Thyroid gland (tissue), 4 donors: ENCODE data around the gene SHISA7. TPM values are rescaled to one million over a fixed set of nuclear protein-coding genes. Genes with fewer than 3 reads are reported as not detected.

Experiments
- DNase-seq, 2 donors: peaks; one replicate each; pipeline ENCODE4 v3.0.0-alpha.2; 2019
- H3K27ac ChIP-seq, 3 donors: fragments of 200-600 bp; sonication (generic); 1 replicate in 2 of 3; 2 replicates in 1 of 3; pipeline ENCODE4 v1.5.1; 2016 to 2019; ENCODE audit warnings: mild to moderate bottlenecking in 1 of 3, moderate library complexity in 1 of 3
- H3K27me3 ChIP-seq: fragments of 200-600 bp; sonication (generic); one replicate; pipeline ENCODE4 v1.5.1; 2019
- H3K36me3 ChIP-seq, 2 donors: fragments of 200-600 bp; sonication (generic); one replicate each; pipeline ENCODE4 v1.5.1; 2016 to 2019
- H3K4me1 ChIP-seq, 2 donors: fragments of 200-600 bp; sonication (generic); one replicate each; pipeline ENCODE4 v1.5.1; 2017 to 2019
- H3K4me3 ChIP-seq, 3 donors: fragments of 200-600 bp; sonication (generic); replicated peaks in 1 of 3; 1 replicate in 2 of 3; 2 replicates in 1 of 3; pipeline ENCODE4 v1.5.1; 2016; ENCODE audit warnings: mild to moderate bottlenecking in 1 of 3
- H3K9me3 ChIP-seq: fragments of 200-600 bp; sonication (generic); one replicate; pipeline ENCODE4 v1.5.1; 2017
- CTCF ChIP-seq, 6 experiments: fragments of 200-600 bp in 3 of 6; fragments of 450-650 bp in 3 of 6; sonication (generic) in 3 of 6; IDR thresholded peaks; one replicate each; pipeline ENCODE4 v1.5.1; 2016 to 2019; ENCODE audit warnings: antibody characterized with exemption in 6 of 6, mild to moderate bottlenecking in 2 of 6, inconsistent platforms in 1 of 6, moderate library complexity in 1 of 6
- POLR2A ChIP-seq, 2 donors: fragments of 450-650 bp; IDR thresholded peaks; one replicate each; pipeline ENCODE4 v1.6.1; 2017; ENCODE audit warnings: antibody characterized with exemption in 2 of 2, mild to moderate bottlenecking in 2 of 2, moderate library complexity in 1 of 2
- WGBS, 2 donors: methylation state at CpG; one replicate each; pipeline ENCODE4 v1.1.5; 2017; 5-methylcytosine and 5-hydroxymethylcytosine counted together
- intact Hi-C: fragments of 100-400 bp; cut with DNase I; formaldehyde crosslinking; loops from one replicate; pipeline ENCODE4 v1.15.1; 2023
- total RNA-seq, 4 donors: library from RNA; depleted of rRNA; stranded (reverse); fragments of >200 nt; gene quantifications; one replicate each; pipeline ENCODE4 v1.2.3, GENCODE V29; 2016

The SHISA7 gene
- total RNA-seq, 4 donors from 2014 or later: not detected

GRCh38 chr19:55382522-55383054, 60.5 kb downstream of the SHISA7 start:
- no peak overlapping the region for H3K4me3 ChIP-seq
- DNase-seq: no peak
- peaks cover 28 to 30% of the 10 kb centered on the region in 2 donors for H3K4me1 ChIP-seq
- TF ChIP-seq CTCF (IDR thresholded peaks at IDR 0.05): no peak
- no peak for TF ChIP-seq POLR2A (IDR thresholded peaks at IDR 0.05)
- no peak overlapping the region for H3K27ac ChIP-seq
- 98 to 100% methylated on average over 3 of the region's 3 CpGs for WGBS, 2 donors
- intact Hi-C loops: loop anchor here (10.0 kb wide), 1 partner anchor 272 kb away; the partner anchor contains the start of gene U2AF2
- H3K9me3 ChIP-seq: no peaks in the 10 kb centered on the region
- peaks cover 4% of the 10 kb centered on the region in 2 donors for H3K36me3 ChIP-seq
- peaks cover 3% of the 10 kb centered on the region for H3K27me3 ChIP-seq

DNA sequence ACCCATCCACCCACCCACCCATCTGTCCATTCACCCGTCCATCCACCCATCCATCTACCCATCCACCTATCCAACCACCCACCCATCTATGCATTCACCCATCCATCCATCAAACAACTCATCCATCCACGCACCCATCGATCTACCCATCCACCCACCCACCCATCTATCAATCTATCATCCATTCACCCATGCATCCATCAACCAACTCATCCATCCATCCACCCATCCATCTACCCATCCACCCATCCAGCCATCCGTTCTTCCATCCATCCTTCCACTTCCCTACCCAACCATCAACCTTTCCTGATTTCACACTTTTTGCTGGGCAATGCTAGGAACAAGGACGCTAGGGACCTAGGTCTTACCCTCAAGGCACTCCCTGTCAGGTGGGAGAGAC, 61.1 kb downstream of the SHISA7 start:
- H3K9me3 ChIP-seq: no peaks in the 10 kb centered on the region
- peaks cover 5% of the 10 kb centered on the region for H3K27me3 ChIP-seq
- H3K36me3 ChIP-seq: no peaks in the 10 kb centered on the region
- intact Hi-C loops: loop anchor here (10.0 kb wide), 1 partner anchor 273 kb away; the partner anchor contains the start of gene U2AF2
- no peak overlapping the region for H3K27ac ChIP-seq
- whole genome bisulfite sequencing, 2 donors: 97 to 99% methylated on average over 5 of the region's 5 CpGs
- TF ChIP-seq POLR2A (IDR thresholded peaks at IDR 0.05) (no peak), CTCF (IDR thresholded peaks at IDR 0.05) (no peak)
- no peak for DNase-seq
- H3K4me1 ChIP-seq: peaks cover 23 to 24% of the 10 kb centered on the region in 2 donors
- H3K4me3 ChIP-seq: no peak overlapping the region

- Histone ChIP-seq H3K36me3 (no peaks in the 10 kb centered on the region), H3K4me3 (no peak overlapping the region), H3K9me3 (no peaks in the 10 kb centered on the region), H3K27ac (no peak overlapping the region), H3K27me3 (peaks cover 11% of the 10 kb centered on the region), H3K4me1 (peaks cover 8 to 10% of the 10 kb centered on the region in 2 donors)
- WGBS, 2 donors: 60 to 70% methylated on average over 7 to 11 of the region's 11 CpGs
- DNase-seq: no peak
- no peak for TF ChIP-seq CTCF (IDR thresholded peaks at IDR 0.05)
- intact Hi-C loops: no loop called here
Measured at GRCh38 chr19:55379174-55379573, 63.9 kb downstream of the SHISA7 start.

Other genes with a start within 250 kb of the SHISA7 start
- 1 to 10 TPM in 1 of 4 donors, under 1 TPM in 2, not detected in 1; 0.11 to 2.6 (median 0.54) TPM for gene PTPRH, start 233.8 kb downstream of the SHISA7 start, total RNA-seq
- gene TMEM86B, start 214.5 kb downstream of the SHISA7 start, total RNA-seq: 1 to 10 TPM; 1.6 to 5.8 (median 2.9) TPM
- gene PPP6R1, start 184.3 kb downstream of the SHISA7 start, total RNA-seq: 10 to 100 TPM; 26.1 to 99.8 (median 54.2) TPM
- 10 to 100 TPM; 24.2 to 48.4 (median 31.2) TPM for gene HSPBP1, start 163.2 kb downstream of the SHISA7 start, total RNA-seq
- 1 to 10 TPM in 1 of 4 donors, under 1 TPM in 1, not detected in 2; 0.83 to 1.2 TPM for gene BRSK1, start 159.3 kb downstream of the SHISA7 start, total RNA-seq
- gene TMEM150B, start 118.0 kb downstream of the SHISA7 start, total RNA-seq: 1 to 10 TPM in 1 of 4 donors, not detected in 3; 1.3 TPM
- gene KMT5C, start 103.4 kb downstream of the SHISA7 start, total RNA-seq: 10 to 100 TPM in 3 of 4 donors, 1 to 10 TPM in 1; 7.5 to 22.0 (median 15.4) TPM
- gene COX6B2, start 88.6 kb downstream of the SHISA7 start, total RNA-seq: under 1 TPM in 1 of 4 donors, not detected in 3; 0.94 TPM
- not detected for gene GARIN5B, start 80.0 kb downstream of the SHISA7 start, total RNA-seq
- gene IL11, start 72.8 kb downstream of the SHISA7 start, total RNA-seq: not detected
- gene TMEM190, start 66.5 kb downstream of the SHISA7 start, total RNA-seq: not detected
- 10 to 100 TPM in 3 of 4 donors, 1 to 10 TPM in 1; 6.3 to 73.5 (median 31.2) TPM for gene TMEM238, start 59.0 kb downstream of the SHISA7 start, total RNA-seq
- 100 to 1,000 TPM; 156 to 404 (median 205) TPM for gene RPL28, start 57.4 kb downstream of the SHISA7 start, total RNA-seq
- 10 to 100 TPM in 2 of 4 donors, 1 to 10 TPM in 2; 5.7 to 13.3 (median 9.8) TPM for gene UBE2S, start 35.5 kb downstream of the SHISA7 start, total RNA-seq
- 100 to 1,000 TPM in 2 of 4 donors, 10 to 100 TPM in 2; 52.1 to 178 (median 100) TPM for gene ISOC2, start 18.3 kb upstream of the SHISA7 start, total RNA-seq
- not detected for gene C19orf85, start 21.5 kb upstream of the SHISA7 start, total RNA-seq
- 10 to 100 TPM in 2 of 4 donors, 1 to 10 TPM in 2; 2.1 to 12.0 (median 6.5) TPM for gene ZNF628, start 33.3 kb upstream of the SHISA7 start, total RNA-seq
- 10 to 100 TPM in 2 of 4 donors, 1 to 10 TPM in 2; 5.1 to 28.3 (median 12.2) TPM for gene NAT14, start 41.9 kb upstream of the SHISA7 start, total RNA-seq
- 1 to 10 TPM; 1.7 to 2.9 (median 2.2) TPM for gene SSC5D, start 45.1 kb upstream of the SHISA7 start, total RNA-seq
- gene SBK2, start 93.8 kb upstream of the SHISA7 start, total RNA-seq: not detected
- gene SBK3, start 102.2 kb upstream of the SHISA7 start, total RNA-seq: 10 to 100 TPM in 1 of 4 donors, under 1 TPM in 1, not detected in 2; 0.94 to 14.8 TPM
- 1 to 10 TPM; 4.0 to 7.5 (median 6.6) TPM for gene ZNF579, start 137.5 kb upstream of the SHISA7 start, total RNA-seq
- 10 to 100 TPM in 3 of 4 donors, 1 to 10 TPM in 1; 9.0 to 18.5 (median 14.0) TPM for gene FIZ1, start 156.2 kb upstream of the SHISA7 start, total RNA-seq
- gene ZNF524, start 157.0 kb upstream of the SHISA7 start, total RNA-seq: 10 to 100 TPM; 13.0 to 34.2 (median 28.9) TPM
- gene ZNF865, start 162.3 kb upstream of the SHISA7 start, total RNA-seq: 10 to 100 TPM in 2 of 4 donors, 1 to 10 TPM in 2; 5.5 to 12.6 (median 9.1) TPM
- 10 to 100 TPM in 1 of 4 donors, 1 to 10 TPM in 3; 5.1 to 10.0 (median 8.7) TPM for gene ZNF784, start 181.3 kb upstream of the SHISA7 start, total RNA-seq
- 10 to 100 TPM; 29.9 to 61.1 (median 44.8) TPM for gene ZNF580, start 197.7 kb upstream of the SHISA7 start, total RNA-seq
- 10 to 100 TPM; 11.1 to 23.9 (median 15.8) TPM for gene ZNF581, start 200.3 kb upstream of the SHISA7 start, total RNA-seq
- 10 to 100 TPM; 11.2 to 23.2 (median 20.7) TPM for gene CCDC106, start 204.9 kb upstream of the SHISA7 start, total RNA-seq
- gene U2AF2, start 211.7 kb upstream of the SHISA7 start, total RNA-seq: 100 to 1,000 TPM in 1 of 4 donors, 10 to 100 TPM in 3; 68.4 to 115 (median 85.7) TPM
- gene EPN1, start 231.9 kb upstream of the SHISA7 start, total RNA-seq: 100 to 1,000 TPM in 1 of 4 donors, 10 to 100 TPM in 3; 34.8 to 102 (median 72.2) TPM